Fibroblast of mammary gland (primary cell): Measurements from ENCODE around the gene DMTF1.

ENCODE experiments used
- DNase-seq: peaks from one replicate; pipeline ENCODE4 v3.0.0-alpha.2; 2010; ENCODE audit warnings: low read depth
- H3K4me3 ChIP-seq: 2 replicates; pipeline ENCODE4 v1.5.1; 2011; ENCODE audit warnings: low read depth, mild to moderate bottlenecking, low read length, moderate library complexity; ENCODE audit not compliant: control insufficient read depth
- CTCF ChIP-seq: conservative IDR thresholded peaks from 2 replicates; pipeline ENCODE4 v1.5.1; 2011; ENCODE audit warnings: low read depth, low read length, inconsistent platforms; ENCODE audit not compliant: control insufficient read depth, insufficient read depth

Gene DMTF1

GRCh38 chr7:87213252-87213651, 61.0 kb downstream of the DMTF1 start:
- DNase-seq, result no peak
- no peak for TF ChIP-seq CTCF
- no peak overlapping the region for H3K4me3 ChIP-seq

GRCh38 chr7:87213811-87214210, 61.6 kb downstream of the DMTF1 start:
- no peak overlapping the region for H3K4me3 ChIP-seq
- TF ChIP-seq CTCF, result no peak
- peak; percentile 40 for DNase-seq

GRCh38 chr7:87215046-87215445, 62.8 kb downstream of the DMTF1 start:
- H3K4me3 ChIP-seq, result no peak overlapping the region
- TF ChIP-seq CTCF, result no peak
- no peak for DNase-seq

- no peak for TF ChIP-seq CTCF
- no peak overlapping the region for H3K4me3 ChIP-seq
- no peak for DNase-seq
Measured at GRCh38 chr7:87216701-87217508, 64.7 kb downstream of the DMTF1 start.

- TF ChIP-seq CTCF, result no peak
- peak overlapping the region; percentile 90 for H3K4me3 ChIP-seq
- DNase-seq, result no peak
Measured at GRCh38 chr7:87217983-87218653, 65.9 kb downstream of the DMTF1 start.

- peak; percentile 52 for DNase-seq
- peak overlapping the region; percentile 90 for H3K4me3 ChIP-seq
- TF ChIP-seq CTCF, result no peak
Measured at GRCh38 chr7:87218796-87219544, 66.7 kb downstream of the DMTF1 start.
